HepG2 (cell line): ENCODE data around the gene FAM24A. TPM values are rescaled to one million over a fixed set of nuclear protein-coding genes. Genes with fewer than 3 reads are reported as not detected.
A peak's percentile ranks its signal among the peaks of the same experiment; 100 is the strongest.

Experiments used
- AKAP8 ChIP-seq: sonication (generic); formaldehyde crosslinking; IDR thresholded peaks from 2 replicates; pipeline ENCODE4 v1.5.1; 2020; ENCODE audit warnings: mild to moderate bottlenecking, missing genetic modification reagents
- CEBPB ChIP-seq: IDR thresholded peaks from 2 replicates; pipeline ENCODE4 v1.6.1; 2011; ENCODE audit warnings: low read depth, low read length, improper control_type of control experiment, borderline replicate concordance
- IKZF1 ChIP-seq: fragments of 450-650 bp; IDR thresholded peaks from 2 replicates; pipeline ENCODE4 v1.7.1; 2016
- NBN ChIP-seq: fragments of 450-650 bp; conservative IDR thresholded peaks from 2 replicates; pipeline ENCODE4 v1.6.1; 2017
- PATZ1 ChIP-seq: sonication (generic); formaldehyde crosslinking; IDR thresholded peaks from 2 replicates; pipeline ENCODE4 v1.4.0; 2020; ENCODE audit warnings: missing genetic modification reagents
- PAX8 ChIP-seq: sonication (generic); formaldehyde crosslinking; IDR thresholded peaks from 2 replicates; pipeline ENCODE4 v1.8.0; 2022; ENCODE audit warnings: mild to moderate bottlenecking, missing genetic modification reagents, borderline replicate concordance
- RFX3 ChIP-seq: IDR thresholded peaks from 2 replicates; pipeline ENCODE4 v1.6.1; 2016; ENCODE audit warnings: missing biosample characterization, missing genetic modification reagents
- SOX13 ChIP-seq, 3 experiments: fragments of 450-650 bp in 1 of 3; sonication (generic) in 1 of 3; formaldehyde crosslinking in 1 of 3; IDR thresholded peaks in 2 of 3; conservative IDR thresholded peaks in 1 of 3; 2 replicates each; pipeline versions ENCODE4 v1.5.0 to v1.6.1; 2016 to 2020; ENCODE audit warnings: antibody characterized with exemption in 1 of 3, mild to moderate bottlenecking in 1 of 3, missing compliant biosample characterization in 1 of 3, missing genetic modification reagents in 1 of 3, moderate library complexity in 1 of 3
- ZBTB14 ChIP-seq: sonication (generic); formaldehyde crosslinking; IDR thresholded peaks from 2 replicates; pipeline ENCODE4 v1.4.0; 2020; ENCODE audit warnings: missing genetic modification reagents
- ZNF205 ChIP-seq: IDR thresholded peaks from 2 replicates; pipeline ENCODE4 v1.6.1; 2018; ENCODE audit warnings: missing biosample characterization, missing genetic modification reagents
- ZNF501 ChIP-seq: sonication (generic); formaldehyde crosslinking; IDR thresholded peaks from 2 replicates; pipeline ENCODE4 v1.5.1; 2020; ENCODE audit warnings: mild to moderate bottlenecking, moderate library complexity, missing genetic modification reagents
- ZNF557 ChIP-seq: sonication (generic); formaldehyde crosslinking; IDR thresholded peaks from 2 replicates; pipeline ENCODE4 v1.4.0; 2020; ENCODE audit warnings: missing genetic modification reagents
- ZNF615 ChIP-seq: sonication (generic); formaldehyde crosslinking; IDR thresholded peaks from 2 replicates; pipeline ENCODE4 v1.5.0; 2020; ENCODE audit warnings: mild to moderate bottlenecking, missing genetic modification reagents, borderline replicate concordance
- ZNF616 ChIP-seq: sonication (generic); formaldehyde crosslinking; IDR thresholded peaks from 2 replicates; pipeline ENCODE4 v1.5.0; 2020; ENCODE audit warnings: low read depth, mild to moderate bottlenecking, missing genetic modification reagents
- ZNF674 ChIP-seq: sonication (generic); formaldehyde crosslinking; IDR thresholded peaks from 2 replicates; pipeline ENCODE4 v1.5.0; 2020; ENCODE audit warnings: low read depth, mild to moderate bottlenecking, missing genetic modification reagents
- ZNF720 ChIP-seq: sonication (generic); formaldehyde crosslinking; IDR thresholded peaks from 2 replicates; pipeline ENCODE4 v1.4.0; 2020; ENCODE audit warnings: missing genetic modification reagents
- ZNF780A ChIP-seq: sonication (generic); formaldehyde crosslinking; IDR thresholded peaks from 2 replicates; pipeline ENCODE4 v1.8.0; 2022; ENCODE audit warnings: mild to moderate bottlenecking, missing genetic modification reagents, moderate library complexity
- ZSCAN25 ChIP-seq: sonication (generic); formaldehyde crosslinking; IDR thresholded peaks from 2 replicates; pipeline ENCODE4 v1.8.0; 2022; ENCODE audit warnings: mild to moderate bottlenecking, missing genetic modification reagents
- polyA plus RNA-seq, 8 experiments: library from polyadenylated mRNA; depleted of rRNA in 3 of 8; stranded (reverse) in 7 of 8; unstranded in 1 of 8; fragments of >200 nt; fragmentation: Illumina TruSeq in 4 of 8; extraction: Trizol in 4 of 8; gene quantifications; 2 replicates each; pipeline versions ENCODE4 v1.2.1 to v1.2.3, GENCODE V29; 2011 to 2016; ENCODE audit warnings: low read depth in 4 of 8, missing spikeins in 1 of 8, mixed read lengths in 1 of 8; ENCODE audit not compliant: insufficient read depth in 1 of 8
- total RNA-seq, 5 experiments: library from RNA; depleted of rRNA; stranded (reverse); fragments of >200 nt; fragmentation: Illumina TruSeq; extraction: Trizol; gene quantifications; 2 replicates each; pipeline ENCODE4 v1.2.3, GENCODE V29; 2016; ENCODE audit warnings: low read depth in 1 of 5
- TF ChIP-seq, protein P1 (sequence below): IDR thresholded peaks from 2 replicates; pipeline ENCODE4 v1.6.1; 2016; ENCODE audit warnings: missing genetic modification reagents, missing compliant biosample characterization
- TF ChIP-seq, protein P2 (sequence below): sonication (generic); formaldehyde crosslinking; IDR thresholded peaks from 2 replicates; pipeline ENCODE4 v1.8.0; 2022; ENCODE audit warnings: missing genetic modification reagents, mild to moderate bottlenecking, borderline replicate concordance
- TF ChIP-seq, protein P3 (sequence below): sonication (generic); formaldehyde crosslinking; IDR thresholded peaks from 2 replicates; pipeline ENCODE4 v1.5.0; 2020; ENCODE audit warnings: mild to moderate bottlenecking, low read depth, missing genetic modification reagents, borderline replicate concordance
- TF ChIP-seq, protein P4 (sequence below): sonication (generic); formaldehyde crosslinking; IDR thresholded peaks from 2 replicates; pipeline ENCODE4; 2020; ENCODE audit warnings: missing genetic modification reagents, mild to moderate bottlenecking, borderline replicate concordance

FAM24A gene
- total and polyA plus RNA-seq, 2 of the 13 experiments (the other 11 are each of a cell fraction or from before 2014, with no cell fraction given) = not detected

DNA sequence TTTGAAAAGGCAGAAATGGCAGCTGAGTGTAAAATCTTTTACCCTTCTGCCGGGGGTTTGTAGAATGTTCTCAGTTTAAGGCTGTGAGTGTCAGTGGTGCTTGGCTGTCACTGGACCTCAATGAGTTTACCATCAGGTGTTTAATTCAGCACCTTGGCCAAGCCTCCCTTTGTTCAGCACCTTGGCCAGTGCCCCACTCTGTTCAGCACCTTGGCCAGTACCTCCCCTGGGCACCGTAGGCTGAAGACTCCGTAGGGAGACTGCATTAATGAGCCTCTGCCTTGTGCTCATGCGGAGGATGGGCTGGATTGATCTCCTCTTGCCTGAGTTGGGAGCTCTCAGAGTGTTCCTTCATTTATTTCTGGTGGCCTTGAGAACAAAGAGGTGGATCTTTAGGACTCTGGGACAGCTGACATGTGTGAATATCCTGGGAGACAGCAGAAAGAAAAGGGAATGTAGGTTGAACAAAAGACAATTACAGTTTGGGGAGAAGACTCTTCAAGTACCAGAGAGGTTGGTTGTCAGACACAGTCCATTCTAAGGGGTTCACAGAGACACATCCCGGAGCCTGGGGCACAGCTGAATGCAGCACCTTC lies 1.6 kb downstream of the FAM24A start (continued):
- TF ChIP-seq ZBTB14 (CRISPR knock-in tag) (peak; percentile 77), NBN (no peak), ZNF780A (CRISPR knock-in tag) (peak; percentile 100), SOX13 (IDR thresholded peaks at IDR 0.05) (no peak), SOX13 (CRISPR knock-in tag; conservative IDR thresholded peaks at IDR 0.05 in 1 of 2, IDR thresholded peaks at IDR 0.05 in 1 of 2) (peak in 1 of 2 experiments; percentile 96; a peak in 2 of 4 replicates), ZNF720 (CRISPR knock-in tag) (peak; percentile 100), RFX3 (CRISPR knock-in tag) (peak; percentile 87), CEBPB (no peak), AKAP8 (peak; percentile 96), ZNF616 (CRISPR knock-in tag) (peak; percentile 99), ZNF205 (CRISPR knock-in tag) (peak; percentile 99), ZNF615 (CRISPR knock-in tag) (peak; percentile 100), ZNF557 (peak; percentile 100), PAX8 (peak; percentile 100), ZNF674 (CRISPR knock-in tag) (peak; percentile 100), ZSCAN25 (CRISPR knock-in tag) (peak; percentile 97), IKZF1 (no peak), PATZ1 (peak; percentile 97), ZNF501 (peak; percentile 99)
- TF ChIP-seq, protein P1, sequence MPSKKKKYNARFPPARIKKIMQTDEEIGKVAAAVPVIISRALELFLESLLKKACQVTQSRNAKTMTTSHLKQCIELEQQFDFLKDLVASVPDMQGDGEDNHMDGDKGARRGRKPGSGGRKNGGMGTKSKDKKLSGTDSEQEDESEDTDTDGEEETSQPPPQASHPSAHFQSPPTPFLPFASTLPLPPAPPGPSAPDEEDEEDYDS (CRISPR knock-in tag) = peak; percentile 94
- TF ChIP-seq, protein P2, sequence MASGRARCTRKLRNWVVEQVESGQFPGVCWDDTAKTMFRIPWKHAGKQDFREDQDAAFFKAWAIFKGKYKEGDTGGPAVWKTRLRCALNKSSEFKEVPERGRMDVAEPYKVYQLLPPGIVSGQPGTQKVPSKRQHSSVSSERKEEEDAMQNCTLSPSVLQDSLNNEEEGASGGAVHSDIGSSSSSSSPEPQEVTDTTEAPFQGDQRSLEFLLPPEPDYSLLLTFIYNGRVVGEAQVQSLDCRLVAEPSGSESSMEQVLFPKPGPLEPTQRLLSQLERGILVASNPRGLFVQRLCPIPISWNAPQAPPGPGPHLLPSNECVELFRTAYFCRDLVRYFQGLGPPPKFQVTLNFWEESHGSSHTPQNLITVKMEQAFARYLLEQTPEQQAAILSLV (CRISPR knock-in tag) = peak; percentile 100
- TF ChIP-seq, protein P3, sequence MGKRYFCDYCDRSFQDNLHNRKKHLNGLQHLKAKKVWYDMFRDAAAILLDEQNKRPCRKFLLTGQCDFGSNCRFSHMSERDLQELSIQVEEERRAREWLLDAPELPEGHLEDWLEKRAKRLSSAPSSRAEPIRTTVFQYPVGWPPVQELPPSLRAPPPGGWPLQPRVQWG (CRISPR knock-in tag) = peak; percentile 98
- TF ChIP-seq, protein P4, sequence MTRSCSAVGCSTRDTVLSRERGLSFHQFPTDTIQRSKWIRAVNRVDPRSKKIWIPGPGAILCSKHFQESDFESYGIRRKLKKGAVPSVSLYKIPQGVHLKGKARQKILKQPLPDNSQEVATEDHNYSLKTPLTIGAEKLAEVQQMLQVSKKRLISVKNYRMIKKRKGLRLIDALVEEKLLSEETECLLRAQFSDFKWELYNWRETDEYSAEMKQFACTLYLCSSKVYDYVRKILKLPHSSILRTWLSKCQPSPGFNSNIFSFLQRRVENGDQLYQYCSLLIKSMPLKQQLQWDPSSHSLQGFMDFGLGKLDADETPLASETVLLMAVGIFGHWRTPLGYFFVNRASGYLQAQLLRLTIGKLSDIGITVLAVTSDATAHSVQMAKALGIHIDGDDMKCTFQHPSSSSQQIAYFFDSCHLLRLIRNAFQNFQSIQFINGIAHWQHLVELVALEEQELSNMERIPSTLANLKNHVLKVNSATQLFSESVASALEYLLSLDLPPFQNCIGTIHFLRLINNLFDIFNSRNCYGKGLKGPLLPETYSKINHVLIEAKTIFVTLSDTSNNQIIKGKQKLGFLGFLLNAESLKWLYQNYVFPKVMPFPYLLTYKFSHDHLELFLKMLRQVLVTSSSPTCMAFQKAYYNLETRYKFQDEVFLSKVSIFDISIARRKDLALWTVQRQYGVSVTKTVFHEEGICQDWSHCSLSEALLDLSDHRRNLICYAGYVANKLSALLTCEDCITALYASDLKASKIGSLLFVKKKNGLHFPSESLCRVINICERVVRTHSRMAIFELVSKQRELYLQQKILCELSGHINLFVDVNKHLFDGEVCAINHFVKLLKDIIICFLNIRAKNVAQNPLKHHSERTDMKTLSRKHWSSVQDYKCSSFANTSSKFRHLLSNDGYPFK (CRISPR knock-in tag) = peak; percentile 89
